ENCODE measurements around the gene ADH7.
"Not testable (repeated sequence)": the region's sequence is repeated elsewhere in the genome, so short reads cannot be mapped to it uniquely, and the experiment has no call there.

ADH7 gene

DNA sequence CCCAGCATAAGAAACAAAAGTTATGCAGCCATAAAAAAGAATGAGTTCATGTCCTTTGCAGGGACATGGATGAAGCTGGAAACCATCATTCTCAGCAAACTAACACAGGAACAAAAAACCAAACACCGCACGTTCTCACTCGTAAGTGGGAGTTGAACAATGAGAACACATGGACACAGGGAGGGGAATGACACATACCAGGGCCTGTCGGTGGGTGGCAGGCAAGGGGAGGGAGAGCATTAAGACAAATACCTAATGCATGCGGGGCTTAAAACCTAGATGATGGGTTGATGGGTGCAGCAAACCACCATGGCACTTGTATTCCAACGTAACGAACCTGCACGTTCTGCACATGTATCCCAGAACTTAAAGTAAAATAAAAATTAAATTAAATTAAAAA lies 19.4 kb downstream of the ADH7 start:
- DNase-seq = not testable (repeated sequence)

DNA sequence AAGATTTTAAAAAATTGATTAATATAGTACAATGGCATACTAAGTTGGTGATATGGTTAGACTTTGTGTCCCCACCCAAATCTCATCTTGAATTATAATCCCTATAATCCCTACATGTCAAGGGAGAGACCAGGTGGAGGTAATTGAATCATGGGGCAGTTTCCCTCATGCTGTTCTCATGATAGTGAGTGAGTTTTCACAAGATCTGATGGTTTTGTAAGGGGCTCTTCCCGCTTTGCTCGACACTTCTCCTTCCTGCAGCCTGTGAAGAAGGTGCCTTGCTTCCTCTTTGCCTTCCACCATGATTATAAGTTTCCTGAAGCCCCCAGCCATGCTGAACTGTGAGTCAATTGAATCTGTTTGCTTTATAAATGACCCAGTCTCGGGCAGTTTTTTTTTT lies 20.2 kb downstream of the ADH7 start:
- DNase-seq = not testable (repeated sequence)

DNA sequence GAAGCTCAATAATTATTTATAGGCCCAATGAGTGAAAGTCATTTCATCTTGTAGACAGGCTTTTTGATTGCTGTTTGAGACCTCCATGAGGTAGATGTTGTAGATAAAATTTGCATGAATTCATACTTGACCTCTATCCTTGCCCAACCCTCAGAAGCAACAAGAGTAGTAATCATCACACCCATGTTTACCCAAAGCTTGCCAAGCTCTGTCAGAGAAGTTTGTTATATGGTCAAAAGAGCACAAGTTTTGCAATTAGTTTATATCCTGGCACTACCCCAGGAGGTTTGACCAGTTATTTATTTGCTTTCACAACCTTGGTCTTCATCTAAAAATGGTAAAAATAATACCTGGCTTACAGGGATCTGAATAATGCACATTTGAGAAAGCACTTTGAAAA lies 20.7 kb downstream of the ADH7 start:
- no peak for DNase-seq

DNA sequence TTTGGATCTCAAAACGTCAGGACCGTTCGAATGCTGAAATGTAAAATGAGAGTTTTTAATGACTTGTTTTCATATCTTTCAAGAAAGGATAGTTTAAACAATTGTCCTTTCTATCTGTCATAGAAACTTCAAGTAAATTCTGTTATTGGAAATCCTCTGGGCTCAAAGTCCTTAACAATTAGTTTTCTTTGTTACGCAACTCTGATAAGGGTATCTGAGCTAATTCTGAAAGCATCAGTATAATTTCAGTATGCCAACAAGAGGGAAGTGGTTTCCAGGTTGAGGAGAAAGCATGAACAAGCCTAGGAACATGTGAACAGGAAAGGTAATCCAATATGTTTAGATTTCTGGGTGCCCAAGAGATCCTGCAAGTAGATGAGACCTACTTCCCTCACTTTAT lies 22.0 kb downstream of the ADH7 start:
- DNase-seq = no peak

DNA sequence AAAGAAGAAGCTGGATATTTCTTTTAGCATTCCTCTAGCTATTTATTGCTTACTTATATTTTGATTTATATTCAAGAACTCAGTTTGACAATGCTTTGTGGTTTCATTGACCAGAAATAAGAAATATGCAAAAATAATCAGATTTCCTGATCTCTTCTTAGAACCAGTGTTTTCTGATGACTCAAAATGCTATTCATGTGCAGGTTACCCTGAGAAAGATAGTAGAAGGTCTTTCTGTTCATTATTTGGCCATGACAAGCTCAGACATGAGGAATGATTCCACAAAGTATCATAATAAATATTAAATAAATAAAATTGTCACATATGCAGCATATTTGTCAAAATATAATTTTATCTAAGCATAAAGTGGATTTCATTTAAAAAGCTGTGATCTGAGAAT lies 24.1 kb downstream of the ADH7 start:
- DNase-seq = no peak

DNA sequence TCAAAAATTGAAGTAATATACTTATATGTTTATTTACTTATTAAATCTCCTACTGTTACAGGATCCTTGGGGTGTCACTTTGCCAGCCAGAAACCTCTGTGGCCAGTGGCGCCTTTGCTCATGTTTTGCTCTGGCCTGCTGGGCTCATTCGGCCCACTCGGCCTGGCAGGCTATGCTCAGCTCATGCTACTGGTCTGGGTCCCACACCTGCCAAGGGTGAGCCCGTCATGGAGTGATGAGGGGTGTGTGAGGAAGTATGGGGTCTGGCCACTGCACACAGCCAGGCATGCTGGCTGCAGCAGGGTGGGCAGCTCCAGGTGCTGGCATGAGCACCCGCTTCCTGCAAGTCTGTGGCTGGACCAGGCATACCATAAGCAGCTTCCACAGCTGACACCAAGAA lies 25.1 kb downstream of the ADH7 start:
- DNase-seq = peak in 1 of 51 donors; percentile 0

DNA sequence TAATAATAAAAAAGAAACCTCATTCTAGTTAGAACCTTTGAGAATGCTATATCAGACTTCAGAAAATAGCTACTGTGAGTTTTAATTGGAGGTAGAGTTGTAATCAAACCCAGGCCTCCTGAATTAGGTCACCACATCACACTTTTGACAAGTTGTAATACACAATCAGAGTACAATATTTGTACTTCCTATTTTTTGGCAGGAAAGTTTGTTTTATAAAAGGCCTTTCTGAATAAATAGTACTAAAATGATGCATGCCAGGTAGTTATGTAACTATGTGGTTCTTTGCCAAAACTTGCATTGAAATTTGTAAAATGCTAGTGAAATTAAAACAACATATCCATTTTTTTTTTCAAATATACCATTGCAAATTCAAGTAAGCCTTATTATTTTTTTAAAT lies 26.8 kb downstream of the ADH7 start:
- no peak for DNase-seq

DNA sequence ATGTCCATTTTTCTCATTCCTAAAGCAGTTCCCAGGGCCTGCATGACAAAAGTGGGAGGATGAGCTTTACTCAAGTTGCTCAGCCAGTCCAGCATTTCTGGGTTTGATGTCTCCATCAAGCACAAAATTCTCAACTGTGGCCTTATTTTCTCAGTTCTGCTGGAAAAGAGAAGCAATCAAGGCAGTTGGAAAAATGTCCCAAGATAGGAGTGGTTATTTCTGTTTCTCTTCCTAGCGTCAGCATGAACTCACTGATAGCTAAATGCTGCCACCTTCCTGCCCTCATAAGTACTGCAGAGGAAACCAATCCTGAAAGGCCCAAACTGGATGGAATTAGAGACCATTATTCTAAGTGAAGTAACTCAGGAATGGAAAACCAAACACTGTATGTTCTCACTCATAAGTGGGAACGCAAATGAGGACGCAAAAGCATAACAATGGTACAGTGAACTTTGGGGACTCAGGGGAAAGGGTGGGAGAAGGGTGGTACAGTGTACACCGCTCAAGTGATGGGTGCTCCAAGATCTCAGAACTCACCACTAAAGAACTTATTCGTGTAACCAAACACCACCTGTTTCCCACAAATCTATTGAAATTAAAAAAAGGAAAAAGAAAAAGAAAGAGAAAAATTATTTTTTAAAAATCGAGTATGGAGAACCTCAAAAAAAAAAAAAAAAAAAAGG lies 29.6 kb downstream of the ADH7 start:
- peak in 36 of 51 donors; percentile 1 to 76 (median 25) for DNase-seq

DNA sequence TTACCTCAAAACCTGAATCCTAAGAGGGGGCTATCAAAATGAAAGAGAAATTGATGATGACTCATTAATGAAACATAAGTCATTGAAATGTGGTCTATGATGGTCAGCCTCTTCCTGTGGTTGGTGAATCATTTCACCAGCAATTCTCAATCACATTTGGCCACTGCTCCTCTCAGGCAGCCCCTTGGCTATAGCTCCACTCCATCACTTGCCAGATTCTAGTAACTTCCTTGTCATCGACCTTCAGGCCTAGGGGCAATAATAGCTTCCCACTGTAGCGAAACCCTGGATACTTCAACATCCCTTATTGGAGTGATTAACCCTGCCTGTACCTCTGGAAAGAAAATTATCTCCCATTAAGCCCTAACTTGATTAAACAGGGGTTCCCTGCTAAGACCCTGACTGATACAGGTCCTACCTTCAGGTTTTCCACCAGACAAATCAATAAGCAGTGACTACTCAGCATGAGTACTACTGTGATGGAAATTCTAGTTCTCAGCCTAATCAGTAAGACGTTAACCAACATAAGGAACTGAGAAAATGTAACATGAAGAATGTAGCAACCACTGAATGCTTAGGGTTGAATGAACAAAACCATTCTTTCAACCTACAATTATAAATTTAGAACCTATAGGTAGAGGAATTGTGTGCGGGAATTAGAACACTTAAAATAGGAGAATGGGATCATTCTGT lies 30.4 kb downstream of the ADH7 start:
- no peak for DNase-seq

DNA sequence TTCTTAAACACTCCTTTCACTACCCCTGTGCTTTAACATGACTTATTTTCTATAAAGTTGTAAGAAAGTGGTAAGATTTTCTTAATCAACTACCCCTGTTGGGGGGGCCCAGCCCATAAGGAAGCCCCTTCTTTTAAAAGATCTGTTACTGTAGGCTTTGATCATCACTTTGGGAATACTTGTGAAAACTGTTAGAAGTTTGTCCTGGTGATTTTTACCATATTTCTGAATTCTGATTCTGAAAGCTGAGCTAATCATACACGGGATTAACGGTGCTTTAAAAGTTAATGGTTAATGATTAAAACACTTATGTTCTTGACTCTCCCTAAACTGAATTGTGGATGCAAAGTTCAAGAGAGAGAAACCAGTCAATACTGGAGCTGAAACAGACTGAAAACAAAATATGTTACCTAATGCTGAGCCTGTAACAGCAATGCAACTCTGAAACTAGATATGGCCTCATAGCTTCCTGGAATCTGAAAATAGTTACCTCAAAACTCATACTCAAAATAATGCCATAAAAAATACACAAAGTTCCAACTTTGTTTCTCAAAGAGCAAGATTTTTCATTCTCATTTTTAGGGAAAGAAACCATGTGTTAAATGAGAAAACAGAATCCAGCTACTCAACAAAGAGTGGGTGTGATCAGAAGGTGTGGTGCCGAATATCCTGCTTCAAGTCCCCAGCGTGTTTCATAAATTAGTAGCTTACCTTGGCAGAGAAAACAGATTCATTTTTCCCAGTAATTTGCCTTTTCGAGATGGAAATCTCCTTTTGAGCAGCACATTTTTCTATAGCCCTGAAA lies 31.6 kb downstream of the ADH7 start:
- DNase-seq = no peak

DNA sequence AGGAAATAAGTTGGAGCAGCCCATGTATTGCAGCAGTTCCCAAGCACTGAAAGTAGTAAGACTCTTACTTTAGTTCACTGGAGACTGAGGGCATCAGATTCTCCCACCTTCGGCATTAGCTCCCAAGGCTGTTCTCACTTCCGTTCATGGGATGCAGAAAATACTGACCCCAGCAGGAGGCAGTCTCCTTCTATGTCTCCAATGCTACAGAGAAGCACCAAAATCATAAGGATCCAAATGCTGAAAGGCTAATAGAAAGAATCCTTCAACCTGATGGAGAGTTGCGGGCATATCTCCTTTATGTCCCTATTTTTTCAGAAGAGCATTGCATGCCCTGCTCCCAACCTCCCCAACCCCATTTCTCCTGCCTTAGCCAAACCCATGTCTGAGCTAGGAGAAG lies 32.4 kb downstream of the ADH7 start:
- DNase-seq = no peak

DNA sequence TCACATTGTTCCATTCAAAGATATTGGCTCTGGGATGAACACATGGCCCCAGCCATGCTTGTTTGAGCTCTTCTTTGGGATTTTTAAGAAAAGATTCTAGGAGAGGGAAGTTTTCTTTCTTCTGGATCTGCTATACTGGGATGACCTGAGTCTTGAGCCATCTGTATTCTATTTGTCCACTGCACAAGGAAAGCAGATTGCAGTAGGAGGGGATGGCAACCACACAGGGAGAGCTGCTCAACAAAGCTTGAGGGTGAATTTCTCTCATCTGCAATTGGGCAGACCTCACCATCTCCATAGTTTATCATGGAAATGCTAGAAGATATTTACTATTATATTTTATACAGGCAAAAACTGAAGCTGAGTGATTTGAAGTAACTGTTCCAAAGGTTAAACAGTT lies 34.3 kb downstream of the ADH7 start:
- no peak for DNase-seq

DNA sequence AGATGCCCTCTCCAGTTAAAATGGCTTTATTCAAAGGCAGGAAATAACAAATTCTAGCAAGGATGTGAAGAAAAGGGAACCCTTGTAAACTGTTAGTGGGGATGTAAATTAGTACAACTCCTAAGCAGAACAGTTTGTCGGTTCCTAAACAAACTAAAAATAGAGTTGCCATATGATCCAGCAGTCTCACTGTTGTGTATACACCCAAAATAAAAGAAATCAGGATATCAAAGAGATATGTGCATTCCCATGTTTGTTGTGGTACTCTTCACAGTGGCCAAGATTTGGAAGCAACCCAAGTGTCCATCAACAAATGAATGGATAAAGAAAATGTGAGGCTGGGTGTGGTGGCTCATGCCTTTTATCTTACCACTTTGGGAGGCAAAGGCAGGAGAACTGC lies 36.1 kb downstream of the ADH7 start:
- no peak for DNase-seq

DNA sequence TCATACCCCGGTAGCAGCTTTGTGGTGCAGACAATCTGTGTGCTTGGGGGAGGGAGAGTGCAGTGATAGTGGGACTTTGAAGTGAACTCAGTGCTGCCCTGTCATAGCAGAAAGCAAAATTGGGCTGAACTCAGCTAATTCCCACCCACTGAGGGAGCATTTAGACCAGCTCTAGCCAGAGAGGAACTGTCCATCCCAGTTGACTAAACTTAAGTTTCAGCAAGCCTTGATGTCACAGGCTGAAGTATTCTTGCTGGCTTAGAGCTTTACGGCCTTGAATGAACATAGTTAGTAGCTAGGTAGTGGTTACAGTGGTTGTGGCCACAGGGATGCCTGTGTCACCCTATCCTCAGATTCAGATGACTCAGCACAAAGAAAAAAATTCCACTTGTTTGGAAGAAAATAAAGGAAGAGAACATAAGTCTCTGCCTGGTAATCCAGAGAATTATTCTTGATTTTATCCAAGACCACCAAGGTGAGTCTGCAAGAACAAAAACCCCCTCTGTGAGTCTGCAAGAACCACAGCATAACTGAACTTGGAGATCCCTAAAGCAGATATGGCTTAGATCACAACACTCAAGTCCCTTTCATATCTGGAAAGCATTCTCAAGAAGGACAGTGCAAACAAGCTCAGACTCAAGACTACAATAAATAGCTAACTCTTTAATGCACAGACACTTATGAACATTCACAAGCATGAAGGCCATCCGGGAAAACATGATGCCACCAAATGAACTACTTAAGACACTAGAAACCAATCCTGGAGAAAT lies 39.4 kb downstream of the ADH7 start:
- DNase-seq = no peak

DNA sequence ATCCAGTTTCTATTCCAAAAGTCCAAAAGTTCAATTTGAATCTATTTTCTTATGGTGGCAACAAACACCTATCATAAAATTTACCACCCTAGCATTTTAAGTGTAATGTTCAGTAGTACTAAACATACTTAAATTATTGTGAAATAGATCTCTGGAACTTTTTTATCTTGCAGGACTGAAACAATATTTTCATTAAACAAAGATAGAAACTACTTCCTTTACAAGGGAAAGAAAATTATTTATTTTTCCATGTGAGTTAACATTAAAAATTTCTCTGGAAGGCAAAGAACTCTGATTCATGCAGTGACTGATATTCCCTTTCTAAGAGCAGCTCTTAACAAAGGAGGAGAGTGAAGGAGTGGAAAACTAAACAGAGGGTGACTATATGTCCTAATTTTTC lies 40.2 kb downstream of the ADH7 start:
- no peak for DNase-seq

DNA sequence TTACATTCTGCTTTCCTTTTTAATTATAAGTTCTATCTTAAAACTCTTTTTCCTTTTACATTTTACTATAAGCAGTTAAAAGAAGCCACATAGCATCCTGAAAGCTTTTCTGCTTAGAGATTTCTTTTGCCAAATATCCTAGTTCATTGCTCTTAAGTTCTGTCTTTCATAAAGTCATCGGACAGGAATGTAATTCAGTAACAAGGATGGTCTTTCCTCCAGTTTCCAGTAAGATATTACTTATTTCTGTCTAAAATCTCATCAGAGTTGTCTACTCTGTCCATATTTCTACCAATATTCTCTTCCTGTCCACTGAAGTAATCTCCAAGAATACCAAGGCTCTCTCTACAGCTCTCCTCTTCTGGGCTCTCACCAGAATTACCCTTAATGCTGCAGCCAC lies 45.1 kb downstream of the ADH7 start:
- DNase-seq = no peak

DNA sequence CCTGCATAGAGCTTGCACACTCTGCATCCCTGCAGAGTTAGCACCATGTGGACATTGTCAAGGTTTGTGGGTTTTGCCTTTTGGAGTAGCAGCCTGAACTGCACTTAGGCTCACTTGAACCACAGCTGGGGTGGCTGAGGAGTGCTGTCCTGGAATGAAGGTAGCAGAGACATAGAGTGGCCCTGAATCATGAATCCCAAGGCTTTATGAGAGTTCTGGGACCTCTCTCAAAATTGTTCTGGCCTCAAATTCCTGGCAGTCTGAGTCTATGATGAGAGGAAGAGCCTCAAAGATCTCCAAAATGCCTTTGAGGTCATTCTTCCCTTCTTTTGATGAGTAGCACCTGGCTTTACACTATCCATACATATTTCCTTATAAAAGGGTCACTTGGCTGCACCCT lies 45.5 kb downstream of the ADH7 start:
- DNase-seq = no peak

DNA sequence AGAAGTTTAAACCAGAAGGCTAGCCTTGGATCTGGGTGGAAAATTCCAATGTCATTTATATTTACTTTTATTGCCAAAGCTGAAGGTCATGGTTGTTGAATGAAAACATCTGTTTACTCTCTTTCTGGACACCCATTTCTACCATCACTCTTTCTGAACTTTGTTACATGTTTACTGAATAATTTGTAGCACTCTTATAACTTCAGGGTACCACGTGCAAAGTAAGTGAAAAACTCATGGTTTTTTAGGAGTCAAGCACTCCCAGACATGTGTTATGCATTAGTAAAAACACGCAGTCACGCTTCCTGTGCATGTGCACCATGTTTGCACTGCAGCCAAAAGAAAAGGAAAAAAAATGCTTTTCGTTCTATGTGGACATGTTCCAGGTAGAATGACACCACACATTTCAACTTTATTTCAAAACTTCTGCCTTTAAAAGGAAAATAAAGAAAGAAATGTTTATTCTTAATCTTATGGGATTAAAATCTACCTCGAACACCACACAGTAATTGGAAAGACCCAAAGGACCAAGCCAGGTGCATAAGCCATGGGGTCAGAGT lies 51.2 kb downstream of the ADH7 start:
- no peak for DNase-seq

DNA sequence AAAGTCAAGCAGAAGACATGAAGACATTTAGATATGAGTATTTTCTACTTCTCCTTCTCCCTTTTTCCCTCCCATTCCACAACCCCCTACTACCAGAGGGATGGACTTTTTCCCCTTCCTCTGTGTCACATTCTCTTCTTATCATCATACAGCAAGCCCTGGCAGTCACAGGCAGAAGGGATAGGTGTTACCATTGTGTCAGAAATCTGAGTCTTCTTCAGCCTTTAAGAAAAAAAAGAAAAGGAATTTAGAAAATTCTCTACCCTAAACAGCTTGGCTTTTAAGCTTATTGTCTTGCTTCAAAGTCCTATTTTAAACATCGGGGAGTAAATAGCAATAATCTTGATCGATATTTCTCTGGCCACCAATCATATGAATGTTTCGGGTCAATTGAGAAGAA lies 51.7 kb downstream of the ADH7 start:
- DNase-seq = no peak

DNA sequence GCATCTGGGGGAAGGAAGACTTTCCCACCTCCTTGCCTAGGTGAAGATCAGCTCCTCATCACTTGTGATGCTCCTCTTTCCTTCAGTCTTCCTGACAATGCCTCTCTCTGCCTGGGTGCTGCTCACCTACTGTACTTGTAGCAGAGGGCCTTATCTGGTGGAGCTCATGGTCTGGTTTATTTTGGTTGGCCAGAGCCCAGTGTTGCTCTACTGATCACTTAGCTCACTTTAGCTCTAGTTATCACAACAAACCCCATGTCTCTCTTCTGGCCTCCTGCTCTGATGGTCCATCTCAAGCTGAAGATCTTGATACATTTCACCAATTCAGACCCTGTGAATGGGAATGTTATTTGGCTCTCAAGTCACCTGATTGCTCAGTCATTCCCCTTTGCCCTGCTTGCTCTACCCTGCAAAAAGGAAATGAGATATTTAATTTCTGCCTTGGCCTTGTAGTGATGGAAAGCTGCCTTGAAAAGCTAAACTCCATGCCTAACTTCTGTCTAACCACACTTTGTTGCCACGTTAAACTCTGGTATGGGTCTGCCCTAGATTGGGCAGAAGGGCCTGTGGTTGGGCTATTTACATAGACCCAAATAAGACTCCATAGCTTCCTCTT lies 52.3 kb downstream of the ADH7 start:
- no peak for DNase-seq

DNA sequence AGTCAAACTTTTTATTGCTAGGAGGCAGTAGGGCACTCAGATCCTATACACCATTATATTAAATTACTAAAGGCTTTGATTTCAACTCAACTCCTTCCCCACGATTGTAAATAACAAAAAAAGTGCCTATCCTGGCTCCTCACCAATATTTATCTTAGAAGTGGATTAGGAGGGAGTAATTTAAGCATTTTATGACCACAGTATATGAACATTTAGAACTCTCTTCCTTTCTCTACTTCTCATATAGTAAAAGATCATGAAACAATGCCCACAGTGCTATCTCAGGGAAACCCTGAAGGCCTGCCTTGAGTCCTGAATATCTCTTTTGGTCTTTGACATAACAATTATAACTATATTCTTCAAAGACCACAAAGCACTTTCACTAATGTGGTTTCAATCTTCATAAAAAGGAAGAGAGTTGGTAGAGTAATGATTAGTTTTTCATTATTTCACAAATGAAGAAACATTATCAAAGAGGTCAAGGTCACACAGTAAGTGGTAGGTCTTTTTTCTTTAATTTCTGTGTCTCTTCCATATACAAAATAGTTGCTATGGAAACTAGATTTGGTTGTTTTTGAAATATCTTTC lies 53.5 kb downstream of the ADH7 start:
- no peak for DNase-seq

All from hypothalamus (tissue), 51 donors.